Putamen (tissue), 1 donor: Measurements from ENCODE around the gene HTT.

Experiments
- DNase-seq: peaks from one replicate; pipeline ENCODE4 v3.0.0-alpha.2; 2016; ENCODE audit warnings: low spot score

Gene HTT

DNA sequence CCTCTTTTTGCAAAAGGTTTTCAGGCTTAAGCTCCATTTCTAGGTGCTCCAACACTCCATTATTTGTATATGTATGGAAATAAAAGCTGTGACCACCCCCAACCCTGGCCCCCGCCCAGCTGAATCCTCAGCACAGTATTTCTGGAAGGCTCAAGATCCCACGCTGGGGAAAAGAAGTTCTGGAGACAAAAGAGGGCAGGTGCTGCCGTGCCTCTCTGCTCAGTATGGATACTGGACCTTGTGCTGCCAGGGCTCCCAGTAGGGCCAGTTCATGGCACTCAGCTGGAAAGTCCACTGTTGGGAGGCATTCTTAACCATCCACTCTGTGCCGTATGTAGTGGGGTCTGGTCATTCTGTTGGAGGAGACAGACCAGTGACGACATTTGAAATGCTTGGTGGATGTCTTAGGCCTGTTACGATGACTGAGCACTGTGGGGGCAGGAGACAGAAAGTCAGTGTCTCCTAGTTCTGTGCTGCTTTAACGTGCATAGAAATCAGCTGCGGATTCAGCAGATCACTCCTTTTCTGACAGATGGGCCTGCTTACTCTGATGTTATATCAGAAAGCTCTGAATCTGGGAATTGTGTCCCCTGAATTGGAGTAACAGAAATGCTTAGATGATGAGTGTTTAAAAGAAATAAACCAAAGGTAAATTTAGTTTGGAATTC lies 126.1 kb downstream of the HTT start:
- DNase-seq: peak; percentile 42

DNA sequence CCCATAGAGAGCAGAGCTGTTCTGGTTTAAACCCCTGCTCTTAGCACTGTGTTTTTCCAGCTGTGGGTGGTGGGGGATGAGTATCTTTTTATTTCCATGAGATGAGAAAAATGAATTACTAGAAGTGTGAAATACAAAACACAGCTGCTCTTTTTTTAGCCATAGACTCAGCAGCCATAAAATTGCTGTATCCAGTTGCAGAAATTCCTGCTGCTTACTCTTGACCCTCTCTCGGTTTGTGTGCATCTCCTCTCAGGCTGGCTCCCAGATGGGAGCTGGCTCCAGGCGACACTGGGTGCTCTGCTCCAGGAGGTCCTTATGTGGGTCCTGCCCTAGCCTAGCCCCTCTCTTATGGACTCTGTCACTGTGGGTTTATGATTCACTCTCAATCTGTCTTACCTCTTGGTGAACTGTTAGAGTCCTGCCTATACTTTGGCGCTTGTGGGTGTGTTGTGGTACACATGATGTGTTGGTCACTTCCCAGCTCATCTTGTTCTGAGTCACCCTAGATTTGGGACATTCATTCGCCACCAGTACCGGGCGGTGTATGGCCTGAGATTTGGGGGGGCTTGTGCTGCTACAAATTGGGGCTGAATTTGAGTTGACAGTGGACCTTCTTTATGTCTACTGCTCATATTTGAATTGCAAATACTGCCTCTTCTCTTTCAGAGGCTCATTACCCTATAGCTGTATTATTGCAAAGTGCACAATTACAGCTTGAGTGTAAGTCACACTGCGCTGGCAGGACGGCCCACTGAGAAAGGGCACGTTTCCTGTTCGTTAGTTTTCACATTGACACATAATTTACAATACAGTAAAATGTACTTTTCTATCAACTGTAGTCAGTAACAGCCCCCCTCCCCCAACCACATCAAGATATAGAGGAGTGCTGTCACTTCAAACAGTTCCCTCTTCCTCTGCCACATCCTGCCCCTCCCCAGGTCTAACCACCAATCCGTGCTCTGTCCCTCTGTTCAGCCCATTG lies 127.5 kb downstream of the HTT start:
- DNase-seq: no peak

GRCh38 chr4:3202836-3203820 lies 128.6 kb downstream of the HTT start:
- no peak for DNase-seq

DNA sequence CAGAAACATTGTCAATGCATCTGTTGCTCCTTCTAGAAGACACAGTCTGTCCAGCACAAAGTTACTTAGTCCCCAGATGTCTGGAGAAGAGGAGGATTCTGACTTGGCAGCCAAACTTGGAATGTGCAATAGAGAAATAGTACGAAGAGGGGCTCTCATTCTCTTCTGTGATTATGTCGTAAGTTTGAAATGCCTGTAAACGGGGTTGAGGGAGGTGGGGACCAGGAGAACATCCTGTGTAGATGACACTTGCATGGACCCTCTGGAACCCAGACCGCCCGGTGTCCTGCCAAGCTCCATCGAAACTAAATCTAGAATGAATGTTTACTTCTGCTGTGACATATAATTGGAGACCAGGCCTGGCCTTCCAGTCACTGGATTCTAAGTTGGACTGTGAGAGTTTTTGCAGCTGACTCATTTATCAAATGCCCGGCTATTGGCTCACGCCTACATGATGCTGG lies 129.5 kb downstream of the HTT start:
- DNase-seq: no peak

DNA sequence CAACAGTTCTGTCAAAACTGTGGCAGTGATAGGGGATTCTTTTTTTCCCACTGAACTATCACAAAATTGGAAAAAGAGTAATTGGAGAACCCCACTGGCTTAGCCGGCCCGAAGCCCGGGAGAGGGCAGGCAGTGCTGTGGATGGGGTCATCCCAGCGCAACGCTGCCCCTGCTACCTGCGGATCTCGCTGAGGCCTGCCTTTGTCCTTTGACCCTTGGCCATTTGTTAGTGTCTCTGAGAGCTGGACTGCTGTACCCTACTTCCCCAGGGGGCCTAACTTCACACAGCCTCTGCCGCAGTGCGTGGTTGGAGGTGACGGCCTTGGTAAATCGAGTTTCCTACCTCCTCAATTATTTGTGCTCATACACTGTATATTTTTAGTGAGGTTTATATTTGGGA lies 131.5 kb downstream of the HTT start:
- DNase-seq: no peak

GRCh38 chr4:3206439-3207100 lies 132.1 kb downstream of the HTT start:
- no peak for DNase-seq

GRCh38 chr4:3207531-3208037 lies 133.1 kb downstream of the HTT start:
- no peak for DNase-seq

- no peak for DNase-seq
These were observed 134.3 kb downstream of the HTT start for GRCh38 chr4:3208826-3209225.

DNA sequence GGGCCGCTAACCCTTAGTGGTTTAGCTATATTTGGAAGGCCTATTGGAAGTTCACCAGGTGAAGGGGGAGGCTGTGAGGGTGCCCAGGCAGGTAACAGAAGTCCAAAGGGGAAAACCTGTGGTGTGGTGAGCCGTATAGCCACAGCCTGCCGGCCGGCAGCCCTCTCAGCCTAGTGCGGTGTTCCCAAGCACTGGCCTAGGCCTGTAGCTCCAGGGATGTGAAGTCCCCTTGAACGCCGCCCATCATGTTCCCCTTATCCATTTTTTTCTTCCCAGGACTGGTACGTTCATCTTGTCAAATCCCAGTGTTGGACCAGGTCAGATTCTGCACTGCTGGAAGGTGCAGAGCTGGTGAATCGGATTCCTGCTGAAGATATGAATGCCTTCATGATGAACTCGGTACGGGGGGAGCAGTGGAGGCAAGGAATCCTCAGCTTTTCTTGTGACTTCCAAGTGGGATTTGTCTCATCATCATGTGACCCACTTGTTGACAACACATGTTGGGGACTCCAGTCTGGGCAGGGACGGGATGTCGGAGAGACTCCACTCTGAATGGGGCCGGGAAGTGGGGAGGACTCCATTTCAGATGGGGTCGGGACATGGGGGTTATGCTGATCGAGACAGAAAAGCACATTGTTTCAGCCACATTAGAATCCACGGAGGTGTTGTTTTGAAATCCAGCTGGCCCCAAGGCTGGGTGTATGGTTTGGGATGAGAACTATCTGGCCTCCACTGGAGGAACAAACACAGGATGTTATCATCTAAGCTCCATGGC lies 135.3 kb downstream of the HTT start:
- DNase-seq: no peak

GRCh38 chr4:3210467-3210866 lies 136.0 kb downstream of the HTT start:
- DNase-seq: no peak

GRCh38 chr4:3211866-3212265 lies 137.4 kb downstream of the HTT start:
- DNase-seq: no peak

- DNase-seq: no peak
These were observed 138.1 kb downstream of the HTT start for GRCh38 chr4:3212391-3213105.

DNA sequence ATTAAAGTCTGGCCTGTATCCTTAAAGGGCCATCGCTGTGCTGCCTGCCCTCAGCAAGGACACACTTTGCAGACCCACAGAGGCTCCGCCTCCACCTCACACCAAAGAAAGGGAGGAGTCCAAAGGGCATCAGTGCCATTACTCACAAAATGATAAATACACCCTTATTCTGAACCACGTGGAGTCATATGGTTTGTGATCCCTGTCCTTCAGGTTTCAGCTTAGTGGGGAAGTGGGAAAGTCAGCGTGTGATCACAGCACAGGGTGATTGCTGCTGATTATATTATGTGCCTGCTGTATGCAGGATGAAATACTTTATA lies 138.6 kb downstream of the HTT start:
- no peak for DNase-seq

GRCh38 chr4:3213661-3214250 lies 139.3 kb downstream of the HTT start:
- DNase-seq: no peak

DNA sequence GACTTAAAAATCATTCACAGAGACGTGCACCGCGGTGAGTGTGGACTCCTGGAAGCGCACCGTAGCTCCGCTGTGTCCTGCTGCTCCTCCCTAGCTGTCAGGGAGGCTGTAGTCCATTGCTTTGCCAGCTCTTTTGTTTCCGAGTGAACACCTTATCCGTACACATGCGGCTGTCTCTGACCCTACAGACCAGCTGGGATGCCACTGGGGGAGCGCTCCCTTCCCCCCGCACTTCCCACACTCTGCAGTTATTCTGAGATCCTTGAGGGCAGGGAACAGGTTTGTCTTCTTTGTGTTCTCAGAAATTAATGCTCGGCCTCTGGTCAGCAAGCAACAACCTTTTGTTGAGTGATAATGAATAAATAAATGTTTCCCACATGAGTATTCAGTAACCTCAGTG lies 140.8 kb downstream of the HTT start:
- DNase-seq: no peak

DNA sequence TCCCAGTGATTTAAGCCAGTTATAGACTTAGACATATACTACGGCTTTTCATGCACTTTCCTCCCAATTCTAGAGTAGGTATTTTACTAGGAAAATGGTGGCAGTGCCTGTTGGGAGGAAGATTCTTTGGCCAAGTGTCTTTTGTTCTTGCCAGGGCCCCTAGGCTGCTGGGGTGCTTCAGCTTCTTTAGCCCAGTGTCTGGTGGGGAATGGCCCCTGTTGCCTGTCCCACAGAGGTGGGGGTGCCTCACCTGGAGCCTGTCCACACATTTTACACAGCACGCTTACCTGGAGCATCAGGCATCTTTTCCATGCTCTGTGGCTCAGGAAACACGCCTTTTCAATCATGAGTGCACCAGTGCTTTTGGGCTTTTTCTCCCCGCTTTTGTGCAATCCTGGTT lies 141.3 kb downstream of the HTT start:
- DNase-seq: no peak

- DNase-seq: no peak
These were observed 142.8 kb downstream of the HTT start for GRCh38 chr4:3217266-3217665.

DNA sequence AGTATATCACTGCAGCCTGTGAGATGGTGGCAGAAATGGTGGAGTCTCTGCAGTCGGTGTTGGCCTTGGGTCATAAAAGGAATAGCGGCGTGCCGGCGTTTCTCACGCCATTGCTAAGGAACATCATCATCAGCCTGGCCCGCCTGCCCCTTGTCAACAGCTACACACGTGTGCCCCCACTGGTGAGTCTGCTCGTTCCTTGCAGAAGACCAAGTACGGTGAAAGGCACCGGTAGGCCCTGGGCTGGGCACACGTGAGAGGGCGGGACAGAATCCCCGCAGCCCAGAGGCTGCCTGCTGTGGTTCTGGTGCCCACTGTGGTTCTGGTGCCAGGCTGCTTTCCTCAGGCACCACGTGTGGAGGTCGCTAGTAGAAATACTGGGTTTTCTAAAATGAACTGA lies 143.3 kb downstream of the HTT start:
- no peak for DNase-seq
